Upper lobe of left lung (tissue), 6 donors: ENCODE measurements around the gene KCNJ18. TPM values are rescaled to one million over a fixed set of nuclear protein-coding genes. Genes with fewer than 3 reads are reported as not detected.
"Not testable (repeated sequence)": the region's sequence is repeated elsewhere in the genome, so short reads cannot be mapped to it uniquely, and the experiment has no call there.

Experiments used
- ATAC-seq, 2 donors: fragments of 200-7000 bp; cut with Tn5 transposase; one replicate each; pipeline ENCODE4 v1.9.1; 2022; ENCODE audit warnings: mild to moderate bottlenecking in 2 of 2, moderate library complexity in 2 of 2; ENCODE audit not compliant: low FRiP score in 2 of 2
- DNase-seq, 2 donors: peaks; one replicate each; pipeline ENCODE4 v3.0.0-alpha.2; 2019 to 2020
- H3K27ac ChIP-seq, 4 donors: fragments of 200-600 bp; sonication (generic); one replicate each; pipeline ENCODE4 v1.5.1; 2016 to 2019
- H3K27me3 ChIP-seq, 4 donors: fragments of 200-600 bp; sonication (generic); one replicate each; pipeline ENCODE4 v1.5.1; 2017 to 2019
- H3K36me3 ChIP-seq, 4 donors: fragments of 200-600 bp; sonication (generic); one replicate each; pipeline ENCODE4 v1.5.1; 2016 to 2019
- H3K4me1 ChIP-seq, 4 donors: fragments of 200-600 bp; sonication (generic); one replicate each; pipeline ENCODE4 v1.5.1; 2018 to 2019
- H3K4me3 ChIP-seq, 4 donors: fragments of 200-600 bp; sonication (generic); one replicate each; pipeline ENCODE4 v1.5.1; 2017 to 2019; ENCODE audit warnings: mild to moderate bottlenecking in 2 of 4, moderate library complexity in 1 of 4
- H3K9me3 ChIP-seq, 4 donors: fragments of 200-600 bp; sonication (generic); one replicate each; pipeline ENCODE4 v1.5.1; 2018 to 2019
- EP300 ChIP-seq, 4 donors: sonication (generic); formaldehyde crosslinking; IDR thresholded peaks; one replicate each; pipeline ENCODE4 v1.5.1; 2017; ENCODE audit warnings: antibody characterized with exemption in 4 of 4, control low read depth in 2 of 4
- POLR2A ChIP-seq, 4 donors: fragments of 450-650 bp; IDR thresholded peaks; one replicate each; pipeline ENCODE4 v1.5.1; 2016 to 2017; ENCODE audit warnings: antibody characterized with exemption in 4 of 4, mild to moderate bottlenecking in 2 of 4
- POLR2AphosphoS5 ChIP-seq, 2 donors: sonication (generic); formaldehyde crosslinking; IDR thresholded peaks; one replicate each; pipeline ENCODE4 v1.5.1; 2017; ENCODE audit warnings: antibody characterized with exemption in 2 of 2
- WGBS, 2 donors: methylation state at CpG; one replicate each; pipeline ENCODE4 v1.1.5; 2017 to 2018; 5-methylcytosine and 5-hydroxymethylcytosine counted together
- total RNA-seq, 6 donors: library from RNA; depleted of rRNA in 4 of 6; stranded (reverse); fragments of >200 nt in 4 of 6; gene quantifications; one replicate each; pipeline versions ENCODE4 v1.1.0 to v1.2.1, GENCODE V29; 2016 to 2021
- TF ChIP-seq, protein P1 (sequence below), 6 experiments: fragments of 450-650 bp in 4 of 6; fragments of 200-600 bp in 2 of 6; sonication (generic) in 2 of 6; IDR thresholded peaks; one replicate each; pipeline ENCODE4 v1.5.1; 2016 to 2019; ENCODE audit warnings: antibody characterized with exemption in 6 of 6
- donor health status: DM: no; HTN: no; CAD: no; lungs with moderate emphysema.
- donor health status: DM: no; HTN: yes; CAD: no; lungs with severe emphysema.

KCNJ18 gene
- total RNA-seq, 6 donors from 2014 or later = not detected

DNA sequence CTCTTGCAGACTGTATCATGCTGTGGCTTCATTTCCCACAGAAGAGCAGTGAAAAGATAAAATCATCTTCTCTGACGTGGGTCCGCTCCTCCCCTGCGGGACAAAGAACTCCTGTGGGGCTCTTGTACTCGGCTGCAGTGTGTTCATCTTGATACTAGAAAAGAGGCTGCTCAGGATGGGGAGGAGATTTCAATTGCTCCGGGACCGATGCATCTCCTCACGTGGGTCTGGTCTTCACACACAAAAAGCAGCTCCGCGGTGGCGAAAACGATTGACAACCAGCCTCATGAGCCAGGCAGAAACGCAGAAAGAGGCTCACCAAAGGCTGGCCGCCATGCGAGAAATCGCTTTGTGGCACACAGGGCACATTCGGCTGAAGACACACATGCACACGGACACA lies 14.4 kb upstream of the KCNJ18 start:
- DNase-seq (no peak), ATAC-seq (no peak)
- 77 to 79% methylated on average over 17 of the region's 17 CpGs for WGBS, 2 donors

DNA sequence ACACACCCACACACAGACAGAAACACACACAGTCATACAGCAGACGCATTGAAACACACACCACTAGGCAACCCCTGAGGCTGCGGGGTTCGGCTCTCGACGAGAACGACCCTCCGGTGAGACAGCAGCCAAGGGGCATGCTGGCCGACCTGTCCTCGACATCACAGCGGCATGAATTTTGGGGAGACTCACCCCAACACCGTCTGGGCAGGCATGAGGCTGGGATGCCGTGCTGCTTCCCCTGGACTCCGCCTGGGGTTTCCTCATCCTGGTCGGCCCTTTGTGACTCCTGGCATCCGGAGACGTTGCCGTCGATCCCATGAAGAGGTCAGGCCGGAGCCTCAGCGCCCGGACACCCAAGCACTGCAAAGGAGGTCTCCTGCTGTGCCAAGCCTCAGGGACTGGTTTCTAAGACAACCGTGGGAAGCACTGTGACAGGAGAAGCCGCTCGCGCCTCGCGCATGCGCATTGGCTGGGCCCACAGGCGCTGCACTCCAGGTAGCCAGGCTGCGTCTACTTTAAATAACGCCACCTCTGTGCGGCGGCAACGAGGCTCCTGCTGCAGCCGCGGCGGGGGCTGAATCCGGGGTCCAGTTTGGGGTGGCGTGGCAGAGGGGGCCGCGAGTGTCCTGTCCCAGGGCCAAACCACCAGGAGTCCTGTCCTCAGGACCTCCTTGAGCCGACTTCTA lies 13.8 kb upstream of the KCNJ18 start:
- H3K4me3 ChIP-seq = no peak overlapping the region
- no peaks in the 10 kb centered on the region for H3K27me3 ChIP-seq
- H3K9me3 ChIP-seq = peaks cover 0 to 4% (median 0%) of the 10 kb centered on the region in 4 donors
- DNase-seq (peak in 1 of 2 donors; percentile 85), ATAC-seq (peak in 1 of 2 donors; percentile 31)
- 67 to 81% methylated on average over 8 to 39 of the region's 42 CpGs for WGBS, 2 donors
- no peaks in the 10 kb centered on the region for H3K36me3 ChIP-seq
- TF ChIP-seq, protein P1, sequence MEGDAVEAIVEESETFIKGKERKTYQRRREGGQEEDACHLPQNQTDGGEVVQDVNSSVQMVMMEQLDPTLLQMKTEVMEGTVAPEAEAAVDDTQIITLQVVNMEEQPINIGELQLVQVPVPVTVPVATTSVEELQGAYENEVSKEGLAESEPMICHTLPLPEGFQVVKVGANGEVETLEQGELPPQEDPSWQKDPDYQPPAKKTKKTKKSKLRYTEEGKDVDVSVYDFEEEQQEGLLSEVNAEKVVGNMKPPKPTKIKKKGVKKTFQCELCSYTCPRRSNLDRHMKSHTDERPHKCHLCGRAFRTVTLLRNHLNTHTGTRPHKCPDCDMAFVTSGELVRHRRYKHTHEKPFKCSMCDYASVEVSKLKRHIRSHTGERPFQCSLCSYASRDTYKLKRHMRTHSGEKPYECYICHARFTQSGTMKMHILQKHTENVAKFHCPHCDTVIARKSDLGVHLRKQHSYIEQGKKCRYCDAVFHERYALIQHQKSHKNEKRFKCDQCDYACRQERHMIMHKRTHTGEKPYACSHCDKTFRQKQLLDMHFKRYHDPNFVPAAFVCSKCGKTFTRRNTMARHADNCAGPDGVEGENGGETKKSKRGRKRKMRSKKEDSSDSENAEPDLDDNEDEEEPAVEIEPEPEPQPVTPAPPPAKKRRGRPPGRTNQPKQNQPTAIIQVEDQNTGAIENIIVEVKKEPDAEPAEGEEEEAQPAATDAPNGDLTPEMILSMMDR (IDR thresholded peaks at IDR 0.05) = no peak
- TF ChIP-seq POLR2AphosphoS5 (IDR thresholded peaks at IDR 0.05) (no peak), EP300 (IDR thresholded peaks at IDR 0.05) (no peak), POLR2A (IDR thresholded peaks at IDR 0.05) (no peak)
- H3K27ac ChIP-seq = no peak overlapping the region
- no peaks in the 10 kb centered on the region for H3K4me1 ChIP-seq

More for the DNA sequence above, 14.4 kb upstream of the KCNJ18 start:
- no peak overlapping the region for H3K27ac ChIP-seq
- no peaks in the 10 kb centered on the region for H3K4me1 ChIP-seq
- no peaks in the 10 kb centered on the region for H3K27me3 ChIP-seq
- H3K36me3 ChIP-seq = no peaks in the 10 kb centered on the region
- no peak overlapping the region for H3K4me3 ChIP-seq
- TF ChIP-seq EP300 (IDR thresholded peaks at IDR 0.05) (no peak), POLR2A (IDR thresholded peaks at IDR 0.05) (no peak), POLR2AphosphoS5 (IDR thresholded peaks at IDR 0.05) (no peak)
- TF ChIP-seq, protein P1 (IDR thresholded peaks at IDR 0.05) = no peak
- peaks cover 0 to 4% (median 0%) of the 10 kb centered on the region in 4 donors for H3K9me3 ChIP-seq

DNA sequence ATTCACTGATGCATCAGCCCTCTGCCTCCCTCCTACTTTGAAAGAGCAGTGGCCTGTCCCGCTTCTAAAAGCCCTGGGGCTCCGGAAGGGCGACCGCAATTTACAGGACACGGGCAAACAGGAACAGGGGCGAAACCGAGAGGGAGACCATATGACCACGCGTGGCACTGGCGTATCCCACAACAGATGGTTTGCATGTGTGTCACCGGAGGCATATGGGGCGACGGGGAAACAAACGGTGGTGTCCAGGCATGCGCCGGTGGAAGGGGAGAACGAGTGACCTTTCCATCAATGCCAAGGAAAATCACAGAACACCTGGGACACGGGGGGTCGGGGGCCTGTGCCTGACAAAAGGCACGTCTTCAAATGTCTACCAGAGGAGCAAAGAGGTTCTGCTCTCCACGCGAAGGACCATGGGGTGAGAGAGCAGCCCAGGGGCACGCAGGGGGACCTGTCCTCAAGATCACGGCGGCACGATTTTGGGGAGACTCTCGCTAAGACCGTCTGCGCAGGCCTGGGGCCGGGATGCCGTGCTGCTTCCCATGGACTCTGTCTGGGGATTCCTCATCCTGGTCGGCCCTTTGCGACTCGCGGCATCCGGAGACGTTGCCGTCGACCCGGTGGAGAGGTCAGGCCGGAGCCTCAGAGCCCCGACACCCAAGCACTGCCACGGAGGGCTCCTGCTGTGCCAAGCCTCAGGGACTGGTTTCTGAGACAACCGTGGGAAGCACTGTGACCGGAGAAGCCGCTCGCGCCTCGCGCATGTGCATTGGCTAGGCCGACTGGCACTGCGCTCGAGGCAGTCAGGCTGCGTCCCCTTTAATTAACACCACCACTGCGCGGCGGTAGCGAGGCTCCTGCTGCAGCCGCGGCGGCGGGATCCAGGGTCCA lies 12.8 kb upstream of the KCNJ18 start:
- Histone ChIP-seq H3K4me3 (no peak overlapping the region), H3K27ac (no peak overlapping the region), H3K4me1 (no peaks in the 10 kb centered on the region), H3K27me3 (no peaks in the 10 kb centered on the region), H3K9me3 (no peaks in the 10 kb centered on the region), H3K36me3 (no peaks in the 10 kb centered on the region)
- 80 to 84% methylated on average over 57 to 62 of the region's 62 CpGs for WGBS, 2 donors
- no peak for ATAC-seq
- TF ChIP-seq POLR2A (IDR thresholded peaks at IDR 0.05) = no peak
- no peak for TF ChIP-seq POLR2AphosphoS5 (IDR thresholded peaks at IDR 0.05)
- TF ChIP-seq, protein P1 (IDR thresholded peaks at IDR 0.05) = no peak
- no peak for TF ChIP-seq EP300 (IDR thresholded peaks at IDR 0.05)
- peak in 1 of 2 donors; percentile 80 for DNase-seq

DNA sequence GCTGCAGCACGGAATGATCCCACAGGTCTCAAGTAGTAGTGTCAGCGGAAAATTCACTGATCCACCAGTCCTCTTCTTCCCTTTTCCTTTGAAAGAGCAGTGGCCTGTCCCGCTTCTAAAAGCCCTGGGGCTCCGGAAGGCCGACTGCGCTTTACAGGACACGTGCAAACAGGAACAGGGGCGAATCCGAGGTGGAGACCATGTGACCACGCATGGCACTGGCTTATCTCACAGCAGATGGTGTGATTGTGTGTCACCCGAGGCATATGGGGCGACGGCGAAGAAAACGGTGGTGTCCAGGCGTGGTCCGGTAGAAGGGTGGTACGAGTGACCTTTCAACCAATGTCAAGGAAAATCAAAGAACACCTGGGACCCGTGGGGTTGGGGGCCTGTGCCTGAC lies 12.0 kb upstream of the KCNJ18 start:
- no peaks in the 10 kb centered on the region for H3K27me3 ChIP-seq
- H3K4me3 ChIP-seq = no peak overlapping the region
- no peaks in the 10 kb centered on the region for H3K4me1 ChIP-seq
- 88% methylated on average over 19 of the region's 19 CpGs for WGBS, 2 donors
- no peaks in the 10 kb centered on the region for H3K36me3 ChIP-seq
- ATAC-seq (no peak), DNase-seq (peak in 1 of 2 donors; percentile 43)
- H3K9me3 ChIP-seq = no peaks in the 10 kb centered on the region
- H3K27ac ChIP-seq = no peak overlapping the region
- TF ChIP-seq POLR2AphosphoS5 (IDR thresholded peaks at IDR 0.05) (no peak), POLR2A (IDR thresholded peaks at IDR 0.05) (no peak), EP300 (IDR thresholded peaks at IDR 0.05) (no peak)
- TF ChIP-seq, protein P1 (IDR thresholded peaks at IDR 0.05) = no peak

DNA sequence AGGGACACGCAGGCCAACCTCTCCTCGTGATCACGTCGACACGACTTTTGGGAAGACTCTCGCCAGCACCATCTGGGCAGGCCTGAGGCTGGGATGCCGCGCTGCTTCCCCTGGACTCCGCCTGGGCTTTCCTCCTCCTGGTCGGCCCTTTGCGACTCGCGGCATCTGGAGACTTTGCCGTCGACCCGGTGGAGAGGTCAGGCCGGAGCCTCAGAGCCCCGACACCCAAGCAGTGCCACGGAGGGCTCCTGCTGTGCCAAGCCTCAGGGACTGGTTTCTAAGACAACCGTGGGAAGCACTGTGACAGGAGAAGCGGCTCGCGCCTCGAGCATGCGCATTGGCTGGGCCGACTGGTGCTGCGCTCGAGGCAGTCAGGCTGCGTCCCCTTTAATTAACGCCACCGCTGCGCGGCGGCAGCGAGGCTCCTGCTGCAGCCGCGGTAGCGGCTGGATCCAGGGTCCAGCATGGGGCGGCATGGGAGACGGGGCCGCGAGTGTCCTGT lies 11.4 kb upstream of the KCNJ18 start:
- H3K27ac ChIP-seq = not testable (repeated sequence)
- 71 to 73% methylated on average over 20 to 42 of the region's 42 CpGs for WGBS, 2 donors

DNA sequence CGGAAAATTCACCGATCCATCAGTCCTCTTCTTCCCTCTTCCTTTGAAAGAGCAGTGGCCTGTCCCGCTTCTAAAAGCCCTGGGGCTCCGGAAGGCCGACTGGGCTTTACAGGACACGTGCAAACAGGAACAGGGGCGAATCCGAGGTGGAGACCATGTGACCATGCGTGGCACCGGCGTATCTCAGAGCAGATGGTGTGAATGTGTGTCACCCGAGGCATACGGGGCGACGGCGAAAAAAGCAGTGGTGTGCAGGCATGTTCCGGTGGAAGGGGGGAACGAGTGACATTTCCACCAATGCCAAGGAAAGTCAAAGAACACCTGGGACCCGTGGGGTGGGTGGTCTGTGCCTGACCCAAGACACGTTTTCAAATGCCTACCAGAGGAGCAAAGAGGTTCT lies 10.7 kb upstream of the KCNJ18 start:
- 85 to 88% methylated on average over 20 of the region's 20 CpGs for WGBS, 2 donors
- DNase-seq, H3K36me3 ChIP-seq, H3K27ac ChIP-seq, H3K4me3 ChIP-seq, H3K4me1 ChIP-seq, H3K9me3 ChIP-seq, H3K27me3 ChIP-seq, ATAC-seq: not testable (repeated sequence)

More for the DNA sequence above, 11.4 kb upstream of the KCNJ18 start:
- not testable (repeated sequence) for ATAC-seq, H3K27me3 ChIP-seq, H3K4me3 ChIP-seq, H3K36me3 ChIP-seq, H3K4me1 ChIP-seq, H3K9me3 ChIP-seq
- DNase-seq = peak in 1 of 2 donors; percentile 80

DNA sequence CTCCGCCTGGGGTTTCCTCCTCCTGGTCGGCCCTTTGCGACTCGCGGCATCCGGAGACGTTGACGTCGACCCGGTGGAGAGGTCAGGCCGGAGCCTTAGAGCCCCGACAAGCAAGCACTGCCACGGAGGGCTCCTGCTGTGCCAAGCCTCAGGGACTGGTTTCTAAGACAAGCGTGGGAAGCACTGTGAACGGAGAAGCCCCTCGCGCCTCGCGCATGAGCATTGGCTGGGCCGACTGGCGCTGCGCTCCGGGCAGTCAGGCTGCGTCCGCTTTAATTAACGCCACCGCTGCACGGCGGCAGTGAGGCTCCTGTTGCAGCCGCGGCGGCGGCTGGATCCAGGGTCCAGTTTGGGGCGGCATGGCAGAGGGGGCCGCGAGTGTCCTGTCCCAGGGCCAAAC lies 10.2 kb upstream of the KCNJ18 start:
- not testable (repeated sequence) for H3K36me3 ChIP-seq, H3K27me3 ChIP-seq, H3K4me1 ChIP-seq, H3K27ac ChIP-seq, H3K4me3 ChIP-seq, H3K9me3 ChIP-seq, ATAC-seq
- whole genome bisulfite sequencing, 2 donors = 92 to 96% methylated on average over 12 to 36 of the region's 36 CpGs
- peak in 1 of 2 donors; percentile 70 for DNase-seq
